ENCODE data around the gene CBARP.
A peak's percentile ranks its signal among the peaks of the same experiment; 100 is the strongest.

The CBARP gene

GRCh38 chr19:1271528-1272422 lies 34.0 kb upstream of the CBARP start:
- FAIRE-seq (no peak), DNase-seq (ENCODE audit: insufficient read length, low spot score) (no peak)
- TF ChIP-seq POLR2A (IDR thresholded peaks at IDR 0.05; ENCODE audit: low read depth, low read length) = no peak

- no peak for DNase-seq (ENCODE audit: insufficient read length, low spot score)
- FAIRE-seq = no peak
- no peak for TF ChIP-seq POLR2A (IDR thresholded peaks at IDR 0.05; ENCODE audit: low read depth, low read length)
These were observed 33.2 kb upstream of the CBARP start for GRCh38 chr19:1270854-1271527.

- FAIRE-seq (no peak), DNase-seq (ENCODE audit: insufficient read length, low spot score) (no peak)
- TF ChIP-seq POLR2A (IDR thresholded peaks at IDR 0.05; ENCODE audit: low read depth, low read length) = no peak
These were observed 32.5 kb upstream of the CBARP start for GRCh38 chr19:1270213-1270853.

GRCh38 chr19:1269478-1270212 lies 31.8 kb upstream of the CBARP start:
- FAIRE-seq = no peak
- peak; percentile 31; the same call in 1 of the 2 replicates for TF ChIP-seq POLR2A (IDR thresholded peaks at IDR 0.05; ENCODE audit: low read depth, low read length)
- no peak for DNase-seq (ENCODE audit: insufficient read length, low spot score)

- FAIRE-seq (no peak), DNase-seq (ENCODE audit: insufficient read length, low spot score) (peak; percentile 97)
- peak; percentile 96 for TF ChIP-seq POLR2A (IDR thresholded peaks at IDR 0.05; ENCODE audit: low read depth, low read length)
These were observed 31.3 kb upstream of the CBARP start, which contains the start of gene CIRBP for GRCh38 chr19:1269065-1269477. CIRBP (plus strand) TSS chr19:1269332; CDS start chr19:1270934, 1,602 bp downstream.

GRCh38 chr19:1268226-1269064 lies 30.6 kb upstream of the CBARP start:
- FAIRE-seq = no peak

GRCh38 chr19:1267477-1268225 lies 29.8 kb upstream of the CBARP start:
- DNase-seq (ENCODE audit: insufficient read length, low spot score) (no peak), FAIRE-seq (no peak)
- TF ChIP-seq POLR2A (IDR thresholded peaks at IDR 0.05; ENCODE audit: low read depth, low read length) = no peak

More at GRCh38 chr19:1268226-1269064, 30.6 kb upstream of the CBARP start:
- no peak for TF ChIP-seq POLR2A (IDR thresholded peaks at IDR 0.05; ENCODE audit: low read depth, low read length)
- DNase-seq (ENCODE audit: insufficient read length, low spot score) = no peak

GRCh38 chr19:1266916-1267476 lies 29.2 kb upstream of the CBARP start:
- no peak for DNase-seq (ENCODE audit: insufficient read length, low spot score)
- no peak for FAIRE-seq
- TF ChIP-seq POLR2A (IDR thresholded peaks at IDR 0.05; ENCODE audit: low read depth, low read length) = peak; percentile 3; the same call in 1 of the 2 replicates

- FAIRE-seq = no peak
- DNase-seq (ENCODE audit: insufficient read length, low spot score) = peak; percentile 87
- 0 out of 2 replicates have a peak, but pooled peaks have one; percentile 12 for TF ChIP-seq POLR2A (IDR thresholded peaks at IDR 0.05; ENCODE audit: low read depth, low read length)
These were observed 28.5 kb upstream of the CBARP start for GRCh38 chr19:1266129-1266915.

GRCh38 chr19:1265615-1266128 lies 27.9 kb upstream of the CBARP start:
- FAIRE-seq (no peak), DNase-seq (ENCODE audit: insufficient read length, low spot score) (no peak)
- TF ChIP-seq POLR2A (IDR thresholded peaks at IDR 0.05; ENCODE audit: low read depth, low read length) = no peak

All from H54 (cell line).